Measurements from ENCODE around the gene SLC46A1. TPM values are rescaled to one million over a fixed set of nuclear protein-coding genes. Genes with fewer than 3 reads are reported as not detected.

Gene SLC46A1
- total and polyA plus RNA-seq, 2 of the 13 experiments (the other 11 are each of a cell fraction or from before 2014, with no cell fraction given), result 19.6 to 22.6 TPM

DNA sequence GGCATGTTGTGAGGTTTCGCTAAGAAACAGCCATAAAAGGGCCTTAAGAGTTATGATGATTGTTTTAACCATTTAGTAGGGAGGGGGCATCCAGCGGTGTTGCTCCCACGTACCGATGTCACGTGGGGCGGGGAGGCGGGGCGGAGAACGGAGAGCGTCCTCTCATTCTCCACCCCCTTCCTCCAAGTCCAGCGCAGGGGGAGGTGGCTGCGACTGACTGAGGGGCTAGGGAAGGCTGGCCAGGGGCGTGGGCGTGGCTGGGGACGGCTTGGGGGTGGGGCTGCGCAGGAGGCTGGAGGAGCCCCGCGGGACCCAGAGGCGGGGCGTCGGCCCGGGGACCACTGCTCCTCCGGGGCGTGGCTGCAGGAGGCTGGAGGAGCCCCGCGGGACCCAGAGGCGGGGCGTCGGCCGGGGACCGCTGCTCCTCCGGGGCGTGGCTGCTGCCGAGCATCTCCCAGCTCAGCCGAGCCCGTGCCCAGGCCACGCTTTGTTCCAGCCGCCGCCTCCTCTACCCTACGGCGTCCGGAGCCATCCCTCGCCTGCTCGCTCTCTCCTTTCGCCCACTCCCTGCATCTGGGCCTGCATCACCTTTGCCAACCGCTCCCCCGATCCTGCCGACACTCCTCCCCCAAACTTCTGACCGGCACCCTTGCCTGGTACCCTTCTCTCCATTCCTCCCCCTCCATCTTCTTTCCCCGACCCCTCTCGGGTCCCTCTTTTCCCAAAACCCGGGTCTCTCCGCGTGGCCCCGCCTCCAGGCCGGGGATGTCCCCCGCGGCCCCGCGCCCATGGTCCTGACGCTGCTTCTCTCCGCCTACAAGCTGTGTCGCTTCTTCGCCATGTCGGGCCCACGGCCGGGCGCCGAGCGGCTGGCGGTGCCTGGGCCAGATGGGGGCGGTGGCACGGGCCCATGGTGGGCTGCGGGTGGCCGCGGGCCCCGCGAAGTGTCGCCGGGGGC lies 34.5 kb downstream of the SLC46A1 start, which contains the start of gene SARM1 (continued):
- TF ChIP-seq PRDM4 (CRISPR knock-in tag; IDR thresholded peaks at IDR 0.05; ENCODE audit: borderline replicate concordance) (no peak), HDAC6 (IDR thresholded peaks at IDR 0.05; ENCODE audit: low read depth, low read length) (no peak), ZNF549 (CRISPR knock-in tag; IDR thresholded peaks at IDR 0.05) (no peak), HNRNPLL (IDR thresholded peaks at IDR 0.05; ENCODE audit: low read depth, low read length, poor library complexity, severe bottlenecking) (peak; percentile 72), TBX2 (CRISPR knock-in tag; IDR thresholded peaks at IDR 0.05; ENCODE audit: borderline replicate concordance) (peak; percentile 55; the same call in 1 of the 2 replicates), ZNF883 (CRISPR knock-in tag; IDR thresholded peaks at IDR 0.05; ENCODE audit: not compliant biosample characterization) (no peak), GABPB1 (CRISPR knock-in tag; IDR thresholded peaks at IDR 0.05) (peak; percentile 50; the same call in 1 of the 2 replicates), REST (IDR thresholded peaks at IDR 0.05; ENCODE audit: borderline replicate concordance in 1 of 2, low read depth in 1 of 2, low read length in 2 of 2) (no peak), AGO1 (IDR thresholded peaks at IDR 0.05; ENCODE audit: low read depth, low read length, poor library complexity, severe bottlenecking) (peak; percentile 75), ZNF484 (CRISPR knock-in tag; IDR thresholded peaks at IDR 0.05; ENCODE audit: borderline replicate concordance, low read depth) (no peak), ZMYM2 (CRISPR knock-in tag; IDR thresholded peaks at IDR 0.05) (no peak), MZF1 (CRISPR knock-in tag; IDR thresholded peaks at IDR 0.05; ENCODE audit: borderline replicate concordance) (no peak), ELF3 (CRISPR knock-in tag; IDR thresholded peaks at IDR 0.05) (0 out of 2 replicates have a peak, but pooled peaks have one; percentile 14)
- TF ChIP-seq, protein P1, sequence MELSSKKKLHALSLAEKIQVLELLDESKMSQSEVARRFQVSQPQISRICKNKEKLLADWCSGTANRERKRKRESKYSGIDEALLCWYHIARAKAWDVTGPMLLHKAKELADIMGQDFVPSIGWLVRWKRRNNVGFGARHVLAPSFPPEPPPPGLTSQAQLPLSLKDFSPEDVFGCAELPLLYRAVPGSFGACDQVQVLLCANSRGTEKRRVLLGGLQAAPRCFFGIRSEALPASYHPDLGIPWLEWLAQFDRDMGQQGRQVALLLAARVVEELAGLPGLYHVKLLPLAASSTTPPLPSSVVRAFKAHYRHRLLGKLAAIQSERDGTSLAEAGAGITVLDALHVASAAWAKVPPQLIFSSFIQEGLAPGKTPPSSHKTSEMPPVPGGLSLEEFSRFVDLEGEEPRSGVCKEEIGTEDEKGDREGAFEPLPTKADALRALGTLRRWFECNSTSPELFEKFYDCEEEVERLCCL (CRISPR knock-in tag; IDR thresholded peaks at IDR 0.05; ENCODE audit: borderline replicate concordance), result no peak
- TF ChIP-seq, protein P2, sequence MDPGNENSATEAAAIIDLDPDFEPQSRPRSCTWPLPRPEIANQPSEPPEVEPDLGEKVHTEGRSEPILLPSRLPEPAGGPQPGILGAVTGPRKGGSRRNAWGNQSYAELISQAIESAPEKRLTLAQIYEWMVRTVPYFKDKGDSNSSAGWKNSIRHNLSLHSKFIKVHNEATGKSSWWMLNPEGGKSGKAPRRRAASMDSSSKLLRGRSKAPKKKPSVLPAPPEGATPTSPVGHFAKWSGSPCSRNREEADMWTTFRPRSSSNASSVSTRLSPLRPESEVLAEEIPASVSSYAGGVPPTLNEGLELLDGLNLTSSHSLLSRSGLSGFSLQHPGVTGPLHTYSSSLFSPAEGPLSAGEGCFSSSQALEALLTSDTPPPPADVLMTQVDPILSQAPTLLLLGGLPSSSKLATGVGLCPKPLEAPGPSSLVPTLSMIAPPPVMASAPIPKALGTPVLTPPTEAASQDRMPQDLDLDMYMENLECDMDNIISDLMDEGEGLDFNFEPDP (CRISPR knock-in tag; conservative IDR thresholded peaks at IDR 0.05), result no peak
- TF ChIP-seq, protein P3, sequence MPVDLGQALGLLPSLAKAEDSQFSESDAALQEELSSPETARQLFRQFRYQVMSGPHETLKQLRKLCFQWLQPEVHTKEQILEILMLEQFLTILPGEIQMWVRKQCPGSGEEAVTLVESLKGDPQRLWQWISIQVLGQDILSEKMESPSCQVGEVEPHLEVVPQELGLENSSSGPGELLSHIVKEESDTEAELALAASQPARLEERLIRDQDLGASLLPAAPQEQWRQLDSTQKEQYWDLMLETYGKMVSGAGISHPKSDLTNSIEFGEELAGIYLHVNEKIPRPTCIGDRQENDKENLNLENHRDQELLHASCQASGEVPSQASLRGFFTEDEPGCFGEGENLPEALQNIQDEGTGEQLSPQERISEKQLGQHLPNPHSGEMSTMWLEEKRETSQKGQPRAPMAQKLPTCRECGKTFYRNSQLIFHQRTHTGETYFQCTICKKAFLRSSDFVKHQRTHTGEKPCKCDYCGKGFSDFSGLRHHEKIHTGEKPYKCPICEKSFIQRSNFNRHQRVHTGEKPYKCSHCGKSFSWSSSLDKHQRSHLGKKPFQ (CRISPR knock-in tag; IDR thresholded peaks at IDR 0.05; ENCODE audit: insufficient replicate concordance), result no peak
